Transverse colon (tissue), 4 donors: ENCODE results near the gene CYP2A13. TPM values are rescaled to one million over a fixed set of nuclear protein-coding genes. Genes with fewer than 3 reads are reported as not detected.
"Not testable (repeated sequence)": the region's sequence is repeated elsewhere in the genome, so short reads cannot be mapped to it uniquely, and the experiment has no call there.

ENCODE experiments used
- DNase-seq: peaks from one replicate; pipeline ENCODE4 v3.0.0-alpha.2; 2019
- H3K27ac ChIP-seq, 4 donors: fragments of 200-600 bp; sonication (generic); 2 replicates each; pipeline ENCODE4 v1.5.1; 2016 to 2018; ENCODE audit warnings: inconsistent platforms in 4 of 4
- H3K27me3 ChIP-seq: fragments of 200-600 bp; sonication (generic); 2 replicates; pipeline ENCODE4 v1.5.1; 2017; ENCODE audit warnings: inconsistent platforms
- H3K36me3 ChIP-seq, 4 donors: fragments of 200-600 bp; sonication (generic); 2 replicates each; pipeline ENCODE4 v1.5.1; 2017 to 2019; ENCODE audit warnings: inconsistent platforms in 4 of 4
- H3K4me1 ChIP-seq, 4 donors: fragments of 200-600 bp; sonication (generic); 2 replicates each; pipeline ENCODE4 v1.5.1; 2017 to 2020; ENCODE audit warnings: inconsistent platforms in 4 of 4
- H3K4me3 ChIP-seq, 4 donors: fragments of 200-600 bp; sonication (generic); 1 replicate in 1 of 4; 2 replicates in 3 of 4; pipeline versions ENCODE4 v1.5.1 to v1.6.1; 2017 to 2019; ENCODE audit warnings: inconsistent platforms in 4 of 4
- H3K9me3 ChIP-seq, 2 donors: fragments of 200-600 bp; sonication (generic); 2 replicates each; pipeline ENCODE4 v1.5.1; 2017 to 2019; ENCODE audit warnings: inconsistent platforms in 2 of 2
- CTCF ChIP-seq, 5 experiments: fragments of 200-600 bp in 3 of 5; fragments of 450-650 bp in 2 of 5; sonication (generic) in 3 of 5; IDR thresholded peaks; 1 replicate in 2 of 5; 2 replicates in 3 of 5; pipeline ENCODE4 v1.5.1; 2016 to 2017; ENCODE audit warnings: antibody characterized with exemption in 5 of 5, inconsistent platforms in 3 of 5, mild to moderate bottlenecking in 2 of 5, moderate library complexity in 1 of 5
- EP300 ChIP-seq: sonication (generic); formaldehyde crosslinking; IDR thresholded peaks from one replicate; pipeline ENCODE4 v1.6.1; 2017; ENCODE audit warnings: antibody characterized with exemption, low read depth
- POLR2A ChIP-seq: fragments of 450-650 bp; IDR thresholded peaks from one replicate; pipeline ENCODE4 v1.6.1; 2016; ENCODE audit warnings: antibody characterized with exemption, mild to moderate bottlenecking, moderate library complexity
- POLR2AphosphoS5 ChIP-seq, 3 donors: sonication (generic); formaldehyde crosslinking; IDR thresholded peaks; one replicate each; pipeline ENCODE4 v1.6.1; 2016; ENCODE audit warnings: antibody characterized with exemption in 3 of 3
- WGBS, 2 donors: methylation state at CpG; one replicate each; pipeline ENCODE4 v1.1.5; 2018; ENCODE audit warnings: low coverage in 1 of 2; 5-methylcytosine and 5-hydroxymethylcytosine counted together
- in situ Hi-C, 4 donors: fragments of 200-750 bp; cut with MboI; loops; one replicate each; pipeline versions ENCODE4 v1.15.0 to v1.15.1; 2017; ENCODE audit warnings: low sequenced_read_pairs in 3 of 4, low pct_ligation_motif_present in 1 of 4, low pct_unique_long_range_greater_than_20kb in 1 of 4
- intact Hi-C: fragments of 100-400 bp; cut with DNase I; formaldehyde crosslinking; loops from one replicate; pipeline ENCODE4 v1.15.1; 2023; ENCODE audit warnings: low total_unique reads
- total RNA-seq, 4 donors: library from RNA; depleted of rRNA; stranded (reverse); fragments of >200 nt; gene quantifications; one replicate each; pipeline ENCODE4 v1.1.0, GENCODE V29; 2016

CYP2A13 gene
- total RNA-seq, 4 donors from 2014 or later: not detected

- Histone ChIP-seq H3K9me3 (no peaks in the 10 kb centered on the region), H3K27me3 (no peaks in the 10 kb centered on the region), H3K36me3 (no peaks in the 10 kb centered on the region), H3K4me3 (no peak overlapping the region), H3K4me1 (peaks cover 0 to 15% (median 3%) of the 10 kb centered on the region in 4 donors), H3K27ac (no peak overlapping the region)
- no peak for TF ChIP-seq POLR2A
- TF ChIP-seq EP300: no peak
- TF ChIP-seq POLR2AphosphoS5 (IDR thresholded peaks at IDR 0.05): no peak
- no peak for TF ChIP-seq CTCF (IDR thresholded peaks at IDR 0.05)
- intact Hi-C loops: loop anchor here (5.0 kb wide), 1 partner anchor 321 kb away; no protein-coding TSS in a partner anchor
- DNase-seq: no peak
- in situ Hi-C loops: loop anchor here in 1 of 4 donors (25.0 kb wide), 1 partner anchor 471 kb away; no protein-coding TSS in a partner anchor
- WGBS, 2 donors: 35% methylated on average over 3 of the region's 3 CpGs; no CpG with 5 or more reads in 1 of the 2 donors
These were observed 45.0 kb downstream of the CYP2A13 start for GRCh38 chr19:41133260-41133659.

- in situ Hi-C loops (loop anchor here in 1 of 4 donors (25.0 kb wide), 1 partner anchor 472 kb away; no protein-coding TSS in a partner anchor), intact Hi-C loops (loop anchor here (5.0 kb wide), 1 partner anchor 322 kb away; no protein-coding TSS in a partner anchor)
- no peak for DNase-seq
- H3K27ac ChIP-seq: no peak overlapping the region
- WGBS, 2 donors: 87% methylated on average over 13 of the region's 20 CpGs; no CpG with 5 or more reads in 1 of the 2 donors
- no peaks in the 10 kb centered on the region for H3K27me3 ChIP-seq
- H3K9me3 ChIP-seq: no peaks in the 10 kb centered on the region
- no peaks in the 10 kb centered on the region for H3K36me3 ChIP-seq
- H3K4me3 ChIP-seq: no peak overlapping the region
- TF ChIP-seq CTCF (IDR thresholded peaks at IDR 0.05) (no peak), POLR2A (no peak), POLR2AphosphoS5 (IDR thresholded peaks at IDR 0.05) (no peak), EP300 (no peak)
- peaks cover 0 to 12% (median 3%) of the 10 kb centered on the region in 4 donors for H3K4me1 ChIP-seq
These were observed 46.4 kb downstream of the CYP2A13 start for GRCh38 chr19:41134616-41135015.

GRCh38 chr19:41135390-41136384, 47.4 kb downstream of the CYP2A13 start:
- TF ChIP-seq POLR2A (peak; percentile 13), CTCF (IDR thresholded peaks at IDR 0.05) (peak in 1 of 5 experiments; percentile 38)
- peaks cover 0 to 12% (median 3%) of the 10 kb centered on the region in 4 donors for H3K4me1 ChIP-seq
- DNase-seq: peak; percentile 37
- H3K27me3 ChIP-seq, H3K36me3 ChIP-seq, H3K9me3 ChIP-seq, intact Hi-C loops: not testable (repeated sequence)
- in situ Hi-C loops: loop anchor here in 1 of 4 donors (25.0 kb wide), 1 partner anchor 473 kb away; no protein-coding TSS in a partner anchor
- WGBS, 2 donors: 67% methylated on average over 39 of the region's 76 CpGs; no CpG with 5 or more reads in 1 of the 2 donors
- peak overlapping the region; percentile 60 to 75 (median 66) for H3K27ac ChIP-seq
- H3K4me3 ChIP-seq: peak overlapping the region in 3 of 4 donors; percentile 21 to 58 (median 39)
